IMR-90 (cell line): ENCODE data around the gene ZNF385B. TPM values are rescaled to one million over a fixed set of nuclear protein-coding genes. Genes with fewer than 3 reads are reported as not detected.

ENCODE experiments used
- ATAC-seq: fragments of 200-7000 bp; cut with Tn5 transposase; 2 replicates; pipeline ENCODE4 v1.9.1; 2020; ENCODE audit warnings: low read depth, mild to moderate bottlenecking, moderate library complexity
- BruUV-seq: library from RNA; stranded (reverse); fragments of 400-500 nt; replicated peaks from 2 replicates; lab custom pipeline; 2021; lab: Mats Ljungman, UMichigan
- CTCF ChIA-PET: fragments of 300-600 bp; formaldehyde crosslinking; extraction: SDS; loops from one replicate; lab custom pipeline; 2021; ENCODE audit warnings: antibody characterized with exemption; lab: Yijun Ruan, JAX
- POLR2A ChIA-PET: fragments of 300-600 bp; sonication (Branson Sonifier 250); formaldehyde crosslinking; loops from one replicate; lab custom pipeline; 2022; ENCODE audit warnings: antibody characterized with exemption; ENCODE audit not compliant: unreplicated experiment; lab: Charles Lee
- DNase-seq: peaks from one replicate; pipeline ENCODE4 v3.0.0; 2013
- H2AFZ ChIP-seq: replicated peaks from 2 replicates; pipeline ENCODE3; 2013; ENCODE audit warnings: low read length, mild to moderate bottlenecking; ENCODE audit not compliant: poor library complexity
- H2AK5ac ChIP-seq: 2 replicates; pipeline ENCODE4 v1.6.1; 2013; ENCODE audit warnings: low read depth, low read length, inconsistent platforms
- H2AK9ac ChIP-seq: replicated peaks from 2 replicates; pipeline ENCODE3; 2013; ENCODE audit warnings: mild to moderate bottlenecking, low read depth, low read length, moderate library complexity; ENCODE audit not compliant: poor library complexity
- H2BK120ac ChIP-seq: 2 replicates; pipeline ENCODE4 v1.6.1; 2013; ENCODE audit warnings: low read depth, low read length, inconsistent platforms
- H2BK15ac ChIP-seq: 3 replicates; pipeline ENCODE4 v1.6.1; 2013; ENCODE audit warnings: low read depth, low read length, inconsistent platforms
- H2BK20ac ChIP-seq: 2 replicates; pipeline ENCODE4 v1.6.1; 2013; ENCODE audit warnings: low read depth, mild to moderate bottlenecking, inconsistent platforms, low read length, moderate library complexity
- H2BK5ac ChIP-seq: 2 replicates; pipeline ENCODE4 v1.6.1; 2013; ENCODE audit warnings: mild to moderate bottlenecking, low read depth, low read length, inconsistent platforms; ENCODE audit not compliant: poor library complexity, severe bottlenecking
- H3K14ac ChIP-seq: replicated peaks from 2 replicates; pipeline ENCODE4 v1.6.1; 2013; ENCODE audit warnings: low read depth, low read length, inconsistent platforms
- H3K18ac ChIP-seq: 2 replicates; pipeline ENCODE4 v1.6.1; 2013; ENCODE audit warnings: low read depth, low read length, control low read depth
- H3K23ac ChIP-seq: 2 replicates; pipeline ENCODE4 v1.6.1; 2013; ENCODE audit warnings: low read depth, low read length, inconsistent platforms
- H3K27ac ChIP-seq: 2 replicates; pipeline ENCODE4 v1.5.1; 2013; ENCODE audit warnings: mild to moderate bottlenecking, control low read depth, low read length; ENCODE audit not compliant: insufficient read depth
- H3K27me3 ChIP-seq: 2 replicates; pipeline ENCODE4 v1.6.1; 2013; ENCODE audit warnings: low read length; ENCODE audit not compliant: control insufficient read depth, insufficient read depth
- H3K36me3 ChIP-seq: 2 replicates; pipeline ENCODE4 v1.6.1; 2013; ENCODE audit warnings: low read length, mixed read lengths; ENCODE audit not compliant: control insufficient read depth, insufficient read depth
- H3K4ac ChIP-seq: 2 replicates; pipeline ENCODE4 v1.6.1; 2013; ENCODE audit warnings: low read depth, low read length, inconsistent platforms
- H3K4me1 ChIP-seq: 2 replicates; pipeline ENCODE4 v1.6.1; 2013; ENCODE audit warnings: low read length, mixed read lengths; ENCODE audit not compliant: control insufficient read depth, insufficient read depth
- H3K4me2 ChIP-seq: 2 replicates; pipeline ENCODE4 v1.6.1; 2013; ENCODE audit warnings: low read depth, mild to moderate bottlenecking, control low read depth, low read length, moderate library complexity
- H3K4me3 ChIP-seq: 2 replicates; pipeline ENCODE4 v1.5.1; 2013; ENCODE audit warnings: low read depth, mild to moderate bottlenecking, control low read depth, low read length, moderate library complexity; ENCODE audit not compliant: insufficient read depth
- H3K56ac ChIP-seq: 2 replicates; pipeline ENCODE4 v1.6.1; 2013; ENCODE audit warnings: low read length, inconsistent platforms; ENCODE audit not compliant: insufficient read depth; ENCODE audit errors: extremely low read depth
- H3K79me1 ChIP-seq, 2 experiments: 2 replicates each; pipeline ENCODE4 v1.6.1; 2013; ENCODE audit warnings: low read length in 2 of 2, inconsistent platforms in 1 of 2, low read depth in 1 of 2
- H3K9ac ChIP-seq: 2 replicates; pipeline ENCODE4 v1.6.1; 2013; ENCODE audit warnings: low read depth, low read length, control low read depth
- H3K9me1 ChIP-seq: 2 replicates; pipeline ENCODE4 v1.6.1; 2013; ENCODE audit warnings: low read length, inconsistent platforms; ENCODE audit not compliant: insufficient read depth
- H3K9me3 ChIP-seq: 2 replicates; pipeline ENCODE4 v1.6.1; 2013; ENCODE audit warnings: low read length; ENCODE audit not compliant: control insufficient read depth, insufficient read depth
- H4K20me1 ChIP-seq: 2 replicates; pipeline ENCODE4 v1.6.1; 2013; ENCODE audit warnings: low read length, inconsistent platforms; ENCODE audit not compliant: insufficient read depth
- H4K5ac ChIP-seq: 2 replicates; pipeline ENCODE4 v1.6.1; 2013; ENCODE audit warnings: mild to moderate bottlenecking, low read depth, low read length, control low read depth
- H4K8ac ChIP-seq, 2 experiments: 2 replicates each; pipeline ENCODE4 v1.6.1; 2013; ENCODE audit warnings: low read depth in 2 of 2, low read length in 2 of 2, control low read depth in 1 of 2, inconsistent platforms in 1 of 2
- H4K91ac ChIP-seq: 2 replicates; pipeline ENCODE4 v1.6.1; 2013; ENCODE audit warnings: low read depth, low read length, inconsistent platforms; ENCODE audit not compliant: insufficient read depth
- NFE2L2 ChIP-seq: fragments of 150-350 bp; IDR thresholded peaks from 2 replicates; pipeline ENCODE4 v1.6.1; 2016; ENCODE audit warnings: low read depth, mild to moderate bottlenecking, low read length
- WGBS, 2 experiments: methylation state at CpG; one replicate each; pipeline versions ENCODE4 v1.1.5 to v1.1.7; 2013; ENCODE audit warnings: missing lambda C conversion rate in 2 of 2; ENCODE audit not compliant: insufficient read length in 1 of 2; ENCODE audit errors: extremely low coverage in 2 of 2; 5-methylcytosine and 5-hydroxymethylcytosine counted together
- dilution Hi-C: fragments of 300-500 bp; cut with HindIII; formaldehyde crosslinking; loops from one replicate; pipeline ENCODE4 v1.14.3; 2018; ENCODE audit warnings: low sequenced_read_pairs; ENCODE audit not compliant: unreplicated experiment
- in situ Hi-C: fragments of 300-500 bp; cut with MboI; formaldehyde crosslinking; loops from 3 replicates; pipeline ENCODE4 v1.14.3; 2019; ENCODE audit warnings: low sequenced_read_pairs, inconsistent platforms, mixed read lengths
- intact Hi-C: fragments of 100-400 bp; cut with micrococcal nuclease; formaldehyde crosslinking; loops from 2 replicates; pipeline ENCODE4 v1.10.0; 2022
- polyA plus RNA-seq, 3 experiments: library from polyadenylated mRNA; depleted of rRNA; stranded (reverse); fragments of >200 nt; gene quantifications; 2 replicates each; pipeline ENCODE4 v1.2.3, GENCODE V29; 2012; ENCODE audit warnings: low replicate concordance in 1 of 3
- total RNA-seq: library from RNA; depleted of rRNA; stranded (reverse); fragments of >200 nt; gene quantifications from 2 replicates; pipeline ENCODE4 v1.2.3, GENCODE V29; 2012

The ZNF385B gene
- total and polyA plus RNA-seq, 2 of the 4 experiments (the other 2 are of a cell fraction) = not detected

DNA sequence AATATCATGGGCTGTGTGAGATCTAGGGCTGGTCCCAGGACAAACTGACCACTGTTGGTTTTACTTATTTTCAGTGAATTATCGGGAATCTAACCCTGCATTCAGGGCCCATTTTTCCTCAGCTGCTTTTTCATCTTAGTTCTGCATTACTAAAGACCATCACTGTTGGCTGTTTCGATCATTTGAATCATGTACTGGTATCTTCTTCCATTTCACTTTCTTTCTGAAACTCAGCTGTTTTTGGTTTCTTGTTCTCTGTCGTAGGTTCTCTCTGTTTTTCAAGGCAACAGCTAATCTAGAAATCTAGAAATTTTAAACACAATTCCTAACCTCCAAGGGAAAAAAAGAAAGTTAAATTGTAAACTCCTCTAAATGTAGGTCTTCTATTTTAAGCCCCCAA is 436.8 kb downstream of the ZNF385B start:
- H3K4me3 ChIP-seq = no peak overlapping the region
- H3K23ac ChIP-seq = no peak overlapping the region
- H3K56ac ChIP-seq = no peak overlapping the region
- no peak overlapping the region for H4K8ac ChIP-seq
- no peak overlapping the region for H2BK120ac ChIP-seq
- no peak overlapping the region for H2AK5ac ChIP-seq
- intact Hi-C loops (loop anchor here (5.0 to 10.0 kb wide), 2 partner anchors 630 to 653 kb away; no protein-coding TSS in a partner anchor), dilution Hi-C loops (no loop called here), in situ Hi-C loops (loop anchor here (5.0 to 25.0 kb wide), 2 partner anchors 328 to 638 kb away; no protein-coding TSS in a partner anchor)
- H2BK15ac ChIP-seq = no peak overlapping the region
- H3K36me3 ChIP-seq = no peaks in the 10 kb centered on the region
- no peaks in the 10 kb centered on the region for H3K4me1 ChIP-seq
- no peak overlapping the region for H2BK20ac ChIP-seq
- no peaks in the 10 kb centered on the region for H3K79me1 ChIP-seq
- no peak overlapping the region for H2AFZ ChIP-seq
- H4K91ac ChIP-seq = no peak overlapping the region
- DNase-seq = no peak
- whole genome bisulfite sequencing, 2 experiments = 100% methylated on average over 1 of the region's 3 CpGs; no CpG with 5 or more reads in 1 of the 2 experiments
- H3K18ac ChIP-seq = no peak overlapping the region
- H3K4me2 ChIP-seq = no peak overlapping the region
- TF ChIP-seq NFE2L2 = no peak
- no peak overlapping the region for H2BK5ac ChIP-seq
- H3K27ac ChIP-seq = no peak overlapping the region
- ChIA-PET CTCF (no interaction called here), POLR2A (no interaction called here)
- H4K5ac ChIP-seq = no peak overlapping the region
- no peak overlapping the region for H2AK9ac ChIP-seq
- no TSS peak for BruUV-seq
- no peak for ATAC-seq
- H3K4ac ChIP-seq = no peak overlapping the region
- no peaks in the 10 kb centered on the region for H3K27me3 ChIP-seq
- H3K9ac ChIP-seq = no peak overlapping the region
- H4K20me1 ChIP-seq = no peaks in the 10 kb centered on the region
- no peaks in the 10 kb centered on the region for H3K9me1 ChIP-seq
- H3K9me3 ChIP-seq = no peaks in the 10 kb centered on the region
- H3K14ac ChIP-seq = no peak overlapping the region
